Testis (tissue), 3 donors: ENCODE data around the gene PDLIM5. TPM values are rescaled to one million over a fixed set of nuclear protein-coding genes. Genes with fewer than 3 reads are reported as not detected.

ENCODE experiments used
- DNase-seq: peaks from one replicate; pipeline ENCODE4 v3.0.0-alpha.2; 2019
- H3K27ac ChIP-seq, 2 donors: fragments of 200-600 bp; sonication (generic); one replicate each; pipeline ENCODE4 v1.5.1; 2019
- H3K27me3 ChIP-seq: fragments of 200-600 bp; sonication (generic); one replicate; pipeline ENCODE4 v1.5.1; 2019
- H3K36me3 ChIP-seq: fragments of 200-600 bp; sonication (generic); one replicate; pipeline ENCODE4 v1.5.1; 2017; ENCODE audit warnings: low read depth; ENCODE audit errors: missing control alignments
- H3K4me1 ChIP-seq: fragments of 200-600 bp; sonication (generic); one replicate; pipeline ENCODE4 v1.5.1; 2019
- H3K4me3 ChIP-seq, 2 donors: fragments of 200-600 bp; sonication (generic); one replicate each; pipeline ENCODE4 v1.5.1; 2017 to 2019
- H3K9me3 ChIP-seq: fragments of 200-600 bp; sonication (generic); one replicate; pipeline ENCODE4 v1.5.1; 2017
- CTCF ChIP-seq, 3 experiments: fragments of 450-650 bp in 2 of 3; fragments of 200-600 bp in 1 of 3; sonication (generic) in 1 of 3; IDR thresholded peaks; one replicate each; pipeline ENCODE4 v1.5.1; 2016 to 2019; ENCODE audit warnings: antibody characterized with exemption in 3 of 3, mild to moderate bottlenecking in 2 of 3, moderate library complexity in 1 of 3
- POLR2A ChIP-seq: fragments of 450-650 bp; IDR thresholded peaks from one replicate; pipeline ENCODE4 v1.6.1; 2017; ENCODE audit warnings: antibody characterized with exemption, mild to moderate bottlenecking, moderate library complexity
- WGBS, 2 donors: methylation state at CpG; one replicate each; pipeline ENCODE4 v1.1.5; 2018; 5-methylcytosine and 5-hydroxymethylcytosine counted together
- intact Hi-C: fragments of 100-400 bp; cut with DNase I; formaldehyde crosslinking; loops from one replicate; pipeline ENCODE4 v1.15.1; 2023; ENCODE audit warnings: low total_unique reads
- polyA plus RNA-seq: library from polyadenylated mRNA; stranded (reverse); fragments of 350-450 nt; fragmentation: Illumina TruSeq; extraction: RNeasy Lipid Tissue Mini Kit (QIAGEN cat#74804); gene quantifications from one replicate; pipeline ENCODE4 v1.2.3, GENCODE V29; 2014; ENCODE audit warnings: low read depth, low replicate concordance; ENCODE audit not compliant: insufficient read depth
- total RNA-seq, 2 donors: library from RNA; depleted of rRNA; stranded (reverse); fragments of >200 nt; gene quantifications; one replicate each; pipeline ENCODE4 v1.2.3, GENCODE V29; 2016

PDLIM5 gene
- total and polyA plus RNA-seq, 3 donors from 2014 or later: 45.5 to 86.8 (median 86.1) TPM

- Histone ChIP-seq H3K36me3 (no peaks in the 10 kb centered on the region), H3K4me1 (peaks cover 20% of the 10 kb centered on the region), H3K9me3 (no peaks in the 10 kb centered on the region), H3K27me3 (no peaks in the 10 kb centered on the region), H3K27ac (peak overlapping the region in 1 of 2 donors; percentile 12), H3K4me3 (no peak overlapping the region)
- no peak for TF ChIP-seq CTCF (IDR thresholded peaks at IDR 0.05)
- no peak for TF ChIP-seq POLR2A
- intact Hi-C loops: no loop called here
- 51 to 52% methylated on average over 2 of the region's 2 CpGs for WGBS, 2 donors
- no peak for DNase-seq
These were observed 38.5 kb upstream of the PDLIM5 start for GRCh38 chr4:94413085-94413840.

- Histone ChIP-seq H3K36me3 (no peaks in the 10 kb centered on the region), H3K4me3 (no peak overlapping the region), H3K9me3 (no peaks in the 10 kb centered on the region), H3K27ac (no peak overlapping the region), H3K27me3 (no peaks in the 10 kb centered on the region), H3K4me1 (peaks cover 20% of the 10 kb centered on the region)
- intact Hi-C loops: no loop called here
- TF ChIP-seq CTCF (IDR thresholded peaks at IDR 0.05) (no peak), POLR2A (no peak)
- no peak for DNase-seq
- 100% methylated on average over 1 of the region's 1 CpG for WGBS, 2 donors
These were observed 36.8 kb upstream of the PDLIM5 start for GRCh38 chr4:94414907-94415306.

GRCh38 chr4:94415448-94415847 lies 36.3 kb upstream of the PDLIM5 start:
- Histone ChIP-seq H3K4me1 (peaks cover 20% of the 10 kb centered on the region), H3K4me3 (no peak overlapping the region), H3K27me3 (no peaks in the 10 kb centered on the region), H3K36me3 (no peaks in the 10 kb centered on the region), H3K9me3 (no peaks in the 10 kb centered on the region), H3K27ac (no peak overlapping the region)
- intact Hi-C loops: no loop called here
- no peak for DNase-seq
- TF ChIP-seq POLR2A: no peak
- 93 to 94% methylated on average over 3 of the region's 3 CpGs for WGBS, 2 donors

- Histone ChIP-seq H3K4me3 (no peak overlapping the region), H3K36me3 (no peaks in the 10 kb centered on the region), H3K27ac (no peak overlapping the region), H3K27me3 (no peaks in the 10 kb centered on the region), H3K4me1 (peaks cover 20% of the 10 kb centered on the region), H3K9me3 (no peaks in the 10 kb centered on the region)
- intact Hi-C loops: no loop called here
- DNase-seq: no peak
- no peak for TF ChIP-seq CTCF (IDR thresholded peaks at IDR 0.05)
- TF ChIP-seq POLR2A: no peak
- 94 to 96% methylated on average over 4 of the region's 4 CpGs for WGBS, 2 donors
These were observed 35.4 kb upstream of the PDLIM5 start for GRCh38 chr4:94416335-94416734.

- intact Hi-C loops: no loop called here
- no peak overlapping the region for H3K4me3 ChIP-seq
- no peaks in the 10 kb centered on the region for H3K9me3 ChIP-seq
- no peak overlapping the region for H3K27ac ChIP-seq
- no peak for DNase-seq
- no peaks in the 10 kb centered on the region for H3K27me3 ChIP-seq
- 100% methylated on average over 1 of the region's 1 CpG for WGBS, 2 donors
- TF ChIP-seq POLR2A: no peak
- TF ChIP-seq CTCF (IDR thresholded peaks at IDR 0.05): no peak
- H3K4me1 ChIP-seq: peaks cover 19% of the 10 kb centered on the region
- H3K36me3 ChIP-seq: no peaks in the 10 kb centered on the region
These were observed 34.8 kb upstream of the PDLIM5 start for GRCh38 chr4:94416981-94417380.
